Gastrocnemius medialis (tissue), 4 donors: ENCODE measurements around the gene GPALPP1. TPM values are rescaled to one million over a fixed set of nuclear protein-coding genes. Genes with fewer than 3 reads are reported as not detected.

ENCODE experiments used
- ATAC-seq, 2 donors: fragments of 150-250 bp; one replicate each; pipeline ENCODE4 v1.9.1; 2016
- DNase-seq, 2 donors: peaks; one replicate each; pipeline ENCODE4 v3.0.0-alpha.2; 2019
- H3K27ac ChIP-seq, 4 donors: fragments of 200-600 bp; sonication (generic); 1 replicate in 1 of 4; 2 replicates in 3 of 4; pipeline ENCODE4 v1.5.1; 2016 to 2018; ENCODE audit warnings: mild to moderate bottlenecking in 2 of 4, moderate library complexity in 1 of 4
- H3K27me3 ChIP-seq, 3 donors: fragments of 200-600 bp; sonication (generic) in 2 of 3; 1 replicate in 1 of 3; 2 replicates in 2 of 3; pipeline versions ENCODE4 v1.5.1 to v1.6.0; 2016 to 2019; ENCODE audit warnings: mild to moderate bottlenecking in 1 of 3, moderate library complexity in 1 of 3
- H3K36me3 ChIP-seq, 2 donors: fragments of 200-600 bp; sonication (generic) in 1 of 2; one replicate each; pipeline ENCODE4 v1.5.1; 2017 to 2018
- H3K4me1 ChIP-seq, 2 donors: fragments of 200-600 bp; sonication (generic) in 1 of 2; one replicate each; pipeline ENCODE4 v1.5.1; 2016 to 2017; ENCODE audit warnings: mild to moderate bottlenecking in 2 of 2
- H3K4me3 ChIP-seq, 4 donors: fragments of 200-600 bp; sonication (generic) in 3 of 4; 1 replicate in 1 of 4; 2 replicates in 3 of 4; pipeline ENCODE4 v1.5.1; 2016 to 2019; ENCODE audit warnings: mild to moderate bottlenecking in 2 of 4
- H3K9me3 ChIP-seq, 3 donors: fragments of 200-600 bp; sonication (generic) in 2 of 3; 1 replicate in 1 of 3; 2 replicates in 2 of 3; pipeline ENCODE4 v1.5.1; 2016 to 2019
- CTCF ChIP-seq, 5 experiments: fragments of 450-650 bp in 3 of 5; fragments of 200-600 bp in 2 of 5; sonication (generic) in 2 of 5; IDR thresholded peaks in 4 of 5; conservative IDR thresholded peaks in 1 of 5; 1 replicate in 4 of 5; 2 replicates in 1 of 5; pipeline ENCODE4 v1.5.1; 2016 to 2019; ENCODE audit warnings: antibody characterized with exemption in 5 of 5, mild to moderate bottlenecking in 3 of 5, moderate library complexity in 3 of 5
- POLR2A ChIP-seq, 2 donors: fragments of 450-650 bp; IDR thresholded peaks; one replicate each; pipeline ENCODE4 v1.6.1; 2017; ENCODE audit warnings: antibody characterized with exemption in 2 of 2, mild to moderate bottlenecking in 2 of 2, moderate library complexity in 2 of 2
- in situ Hi-C, 4 donors: fragments of 200-750 bp; cut with MboI; loops; one replicate each; pipeline versions ENCODE4 v1.15.0 to v1.8.0; 2017; ENCODE audit warnings: low sequenced_read_pairs in 4 of 4
- intact Hi-C: fragments of 100-400 bp; cut with DNase I; formaldehyde crosslinking; loops from one replicate; pipeline ENCODE4 v1.15.1; 2023; ENCODE audit warnings: low total_unique reads
- total RNA-seq, 4 donors: library from RNA; depleted of rRNA; stranded (reverse); fragments of >200 nt; gene quantifications; one replicate each; pipeline versions ENCODE4 v1.1.0 to v1.2.3, GENCODE V29; 2016

Gene GPALPP1
- total RNA-seq, 4 donors from 2014 or later = 6.4 to 16.2 (median 9.6) TPM

- H3K4me1 ChIP-seq = no peaks in the 10 kb centered on the region
- intact Hi-C loops = no loop called here
- no peak for ATAC-seq
- no peaks in the 10 kb centered on the region for H3K36me3 ChIP-seq
- H3K9me3 ChIP-seq = no peaks in the 10 kb centered on the region
- in situ Hi-C loops = no loop called here
- no peak overlapping the region for H3K27ac ChIP-seq
- H3K27me3 ChIP-seq = no peaks in the 10 kb centered on the region
- TF ChIP-seq CTCF (IDR thresholded peaks at IDR 0.05 in 4 of 5, conservative IDR thresholded peaks at IDR 0.05 in 1 of 5) = no peak
- no peak for TF ChIP-seq POLR2A (IDR thresholded peaks at IDR 0.05)
- DNase-seq = no peak
- H3K4me3 ChIP-seq = no peak overlapping the region
Measured at GRCh38 chr13:45073809-45074208, 84.5 kb downstream of the GPALPP1 start.

GRCh38 chr13:45074721-45075120 lies 85.4 kb downstream of the GPALPP1 start:
- Histone ChIP-seq H3K27me3 (no peaks in the 10 kb centered on the region), H3K4me1 (no peaks in the 10 kb centered on the region)

GRCh38 chr13:45078003-45078402 lies 88.7 kb downstream of the GPALPP1 start:
- intact Hi-C loops (no loop called here), in situ Hi-C loops (no loop called here)
- TF ChIP-seq POLR2A (IDR thresholded peaks at IDR 0.05) (no peak), CTCF (IDR thresholded peaks at IDR 0.05 in 4 of 5, conservative IDR thresholded peaks at IDR 0.05 in 1 of 5) (no peak)

More at GRCh38 chr13:45074721-45075120, 85.4 kb downstream of the GPALPP1 start:
- intact Hi-C loops (no loop called here), in situ Hi-C loops (no loop called here)
- Histone ChIP-seq H3K27ac (no peak overlapping the region), H3K36me3 (no peaks in the 10 kb centered on the region), H3K4me3 (no peak overlapping the region), H3K9me3 (no peaks in the 10 kb centered on the region)
- ATAC-seq = no peak
- no peak for DNase-seq
- no peak for TF ChIP-seq CTCF (IDR thresholded peaks at IDR 0.05 in 4 of 5, conservative IDR thresholded peaks at IDR 0.05 in 1 of 5)
- TF ChIP-seq POLR2A (IDR thresholded peaks at IDR 0.05) = no peak

More at GRCh38 chr13:45078003-45078402, 88.7 kb downstream of the GPALPP1 start:
- Histone ChIP-seq H3K27me3 (no peaks in the 10 kb centered on the region), H3K4me3 (no peak overlapping the region), H3K36me3 (no peaks in the 10 kb centered on the region), H3K4me1 (no peaks in the 10 kb centered on the region), H3K27ac (no peak overlapping the region), H3K9me3 (no peaks in the 10 kb centered on the region)
- no peak for ATAC-seq
- DNase-seq = no peak

Other genes with a start within 250 kb of the GPALPP1 start
- 1 to 10 TPM; 3.4 to 5.3 (median 4.5) TPM for gene NUFIP1, start 67 bp upstream of the GPALPP1 start, total RNA-seq
- 10 to 100 TPM; 11.5 to 16.9 (median 13.3) TPM for gene GTF2F2, start 131.0 kb downstream of the GPALPP1 start, total RNA-seq
- gene KCTD4, start 211.5 kb downstream of the GPALPP1 start, total RNA-seq = not detected